HCEC 1CT (cell line): ENCODE data around the gene COQ8A.
"Not testable (repeated sequence)": the region's sequence is repeated elsewhere in the genome, so short reads cannot be mapped to it uniquely, and the experiment has no call there.

Source experiments
- DNase-seq: peaks from one replicate; pipeline ENCODE4 v3.0.0-alpha.2; 2017

COQ8A gene

DNA sequence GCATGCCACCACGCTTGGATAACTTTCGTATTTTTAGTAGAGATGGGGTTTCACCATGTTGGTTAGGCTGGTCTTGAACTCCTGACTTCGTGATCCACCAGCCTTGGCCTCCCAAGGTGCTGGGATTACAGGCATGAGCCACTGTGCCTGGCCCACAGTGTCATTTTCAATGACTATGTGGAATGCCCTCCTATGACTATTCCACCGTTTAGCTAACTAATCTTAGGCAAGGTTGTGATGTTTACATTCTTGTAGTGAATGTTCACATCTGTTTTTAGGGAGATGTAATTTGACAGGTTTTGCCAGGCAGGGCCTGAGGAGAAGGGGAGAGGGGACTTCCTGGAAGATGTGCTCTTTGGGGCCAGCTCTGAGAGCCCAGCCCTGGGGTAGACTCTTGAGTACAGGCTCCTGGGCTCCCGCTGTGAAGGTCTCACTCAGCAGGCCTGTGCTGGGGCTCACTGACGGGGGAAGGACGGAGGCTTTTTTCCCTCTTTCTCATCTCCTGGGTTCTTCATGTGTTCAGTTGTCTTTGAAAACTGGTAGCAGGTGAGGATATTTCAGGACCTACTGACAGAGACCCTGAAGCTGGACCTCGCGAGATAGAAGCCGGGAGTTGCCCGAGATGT, 13.2 kb downstream of the COQ8A start:
- peak; percentile 20 for DNase-seq

DNA sequence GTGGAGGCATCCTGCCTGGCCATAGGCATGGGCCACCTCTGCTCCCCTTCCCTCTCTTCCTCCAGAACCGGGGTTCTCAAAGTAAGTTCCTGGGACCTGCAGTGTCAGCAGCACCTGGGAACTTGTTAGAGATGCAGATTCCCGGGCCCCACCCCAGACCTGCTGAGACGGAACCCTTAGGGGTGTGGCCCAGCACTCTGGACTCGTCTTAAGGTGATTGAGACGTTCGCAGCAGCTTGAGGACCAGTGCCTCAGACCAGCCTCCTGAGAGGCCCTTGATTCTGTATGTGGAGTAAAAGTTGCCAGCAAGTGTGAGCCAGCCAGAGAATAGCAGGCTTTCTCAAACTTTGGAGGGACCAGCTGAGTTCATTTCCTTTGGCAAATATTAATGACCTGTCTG, 14.2 kb downstream of the COQ8A start:
- no peak for DNase-seq

DNA sequence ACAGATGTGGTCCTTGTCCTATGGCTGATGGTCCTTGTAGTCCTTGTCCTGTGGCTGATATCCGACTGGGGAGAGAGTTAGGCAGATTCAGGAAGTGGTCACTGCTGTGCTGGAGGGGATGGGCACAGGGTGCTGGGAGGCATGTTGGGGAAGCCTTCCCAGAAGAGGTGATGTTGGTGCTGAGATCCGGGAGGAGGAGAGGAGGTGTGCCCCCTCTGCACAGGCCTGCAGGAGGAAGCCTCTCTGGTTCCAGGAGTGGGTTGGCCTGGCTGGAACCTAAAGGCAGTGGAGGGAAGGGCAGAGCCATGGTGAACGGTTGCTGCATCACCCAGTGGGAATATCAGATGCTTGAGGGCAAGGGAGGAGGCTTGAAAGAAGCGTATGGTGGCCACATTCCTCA, 14.7 kb downstream of the COQ8A start:
- DNase-seq: no peak

DNA sequence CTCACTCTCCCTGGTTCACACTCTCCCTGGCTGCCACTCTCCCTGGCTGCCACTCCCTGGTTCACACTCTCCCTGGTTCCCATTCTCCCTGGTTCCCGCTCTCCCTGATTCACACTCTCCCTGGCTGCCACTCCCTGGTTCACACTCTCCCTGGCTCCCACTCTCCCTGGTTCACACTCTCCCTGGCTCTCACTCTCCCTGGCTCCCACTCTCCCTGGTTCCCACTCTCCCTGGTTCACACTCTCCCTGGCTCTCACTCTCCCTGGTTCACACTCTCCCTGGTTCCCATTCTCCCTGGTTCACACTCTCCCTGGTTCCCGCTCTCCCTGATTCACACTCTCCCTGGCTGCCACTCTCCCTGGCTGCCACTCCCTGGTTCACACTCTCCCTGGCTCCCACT, 15.8 kb downstream of the COQ8A start:
- DNase-seq: not testable (repeated sequence)

DNA sequence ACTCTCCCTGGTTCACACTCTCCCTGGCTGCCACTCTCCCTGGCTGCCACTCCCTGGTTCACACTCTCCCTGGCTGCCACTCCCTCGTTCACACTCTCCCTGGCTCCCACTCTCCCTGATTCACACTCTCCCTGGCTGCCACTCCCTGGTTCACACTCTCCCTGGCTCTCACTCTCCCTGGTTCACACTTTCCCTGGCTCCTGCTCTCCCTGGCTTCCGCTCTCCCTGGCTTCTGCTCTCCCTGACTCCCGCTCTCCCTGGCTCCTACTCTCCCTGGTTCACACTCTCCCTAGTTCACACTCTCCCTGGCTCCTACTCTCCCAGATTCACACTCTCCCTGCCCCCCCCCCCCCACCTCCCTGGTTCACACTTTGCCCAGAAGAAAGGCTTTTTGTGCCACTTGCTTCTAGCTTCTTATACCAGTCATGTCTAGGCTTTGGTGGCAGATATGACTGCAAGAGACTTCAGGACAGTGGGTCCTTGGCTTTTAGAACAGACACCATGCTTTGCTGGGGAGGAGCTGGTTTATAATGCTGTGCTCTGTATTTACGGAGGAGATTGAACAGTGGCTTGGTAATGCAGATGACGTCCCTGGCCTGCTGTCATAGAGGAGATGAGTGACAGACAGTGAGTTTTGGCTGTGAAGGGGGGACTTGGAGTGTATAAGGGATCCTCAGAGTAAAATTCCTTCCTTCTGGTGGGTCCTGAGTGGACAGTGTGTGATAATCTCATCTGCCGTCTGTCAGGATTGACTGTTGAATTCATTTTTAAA, 17.0 kb downstream of the COQ8A start:
- no peak for DNase-seq

DNA sequence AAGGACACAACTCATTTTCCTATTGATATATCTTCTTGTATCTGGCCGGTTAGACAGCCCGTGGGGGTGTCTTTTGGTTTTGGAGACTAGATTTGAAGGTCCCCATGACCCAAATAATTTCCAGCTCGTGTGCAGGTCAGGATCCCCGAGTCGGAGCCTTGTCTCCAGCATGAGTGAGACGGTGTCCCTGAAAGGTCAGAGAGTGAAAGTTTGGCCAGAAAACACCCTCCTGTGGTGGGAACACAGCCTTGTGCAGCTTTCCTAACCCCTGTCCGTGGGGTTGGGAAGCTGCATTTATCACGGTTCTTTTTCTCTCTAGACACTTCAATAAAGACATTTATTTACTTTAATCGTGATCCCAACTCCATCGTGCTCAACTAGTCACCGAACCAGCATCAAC, 17.6 kb downstream of the COQ8A start:
- DNase-seq: no peak

DNA sequence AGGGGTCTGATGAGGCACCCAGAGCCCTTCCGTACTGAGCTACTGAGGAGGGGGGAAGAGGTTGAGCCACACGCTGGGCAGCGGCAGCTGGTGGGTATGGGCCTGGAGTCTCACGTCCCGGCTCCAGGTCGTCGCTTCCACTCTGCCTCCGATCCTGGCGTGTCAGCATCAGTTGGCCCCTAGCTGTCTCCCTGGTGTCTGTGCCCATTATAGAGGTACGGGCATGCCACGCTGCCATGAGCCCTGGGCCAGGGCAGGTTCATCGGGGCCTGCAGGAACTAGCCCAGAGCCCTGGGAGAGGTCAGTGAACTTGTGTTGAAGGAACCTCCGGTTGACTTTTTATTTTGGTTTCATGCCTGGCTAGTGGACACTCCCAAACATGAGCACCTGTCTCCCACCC, 18.2 kb downstream of the COQ8A start:
- no peak for DNase-seq

DNA sequence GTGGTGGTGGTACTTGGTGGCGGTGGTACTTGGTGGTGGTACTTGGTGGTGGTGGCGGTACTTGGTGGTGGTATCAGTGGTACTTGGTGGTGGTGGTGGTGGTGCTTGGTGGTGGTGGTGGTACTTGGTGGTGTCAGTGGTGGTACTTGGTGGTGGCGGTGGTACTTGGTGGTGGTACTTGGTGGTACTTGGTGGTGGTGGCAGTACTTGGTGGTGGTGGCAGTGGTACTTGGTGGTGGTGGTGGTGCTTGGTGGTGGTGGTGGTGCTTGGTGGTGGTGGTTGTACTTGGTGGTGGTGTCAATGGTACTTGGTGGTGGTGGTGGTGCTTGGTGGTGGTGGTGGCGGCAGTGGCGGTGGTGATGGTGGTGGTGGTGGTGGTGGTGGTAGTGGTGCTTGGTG, 20.2 kb downstream of the COQ8A start:
- DNase-seq: no peak

DNA sequence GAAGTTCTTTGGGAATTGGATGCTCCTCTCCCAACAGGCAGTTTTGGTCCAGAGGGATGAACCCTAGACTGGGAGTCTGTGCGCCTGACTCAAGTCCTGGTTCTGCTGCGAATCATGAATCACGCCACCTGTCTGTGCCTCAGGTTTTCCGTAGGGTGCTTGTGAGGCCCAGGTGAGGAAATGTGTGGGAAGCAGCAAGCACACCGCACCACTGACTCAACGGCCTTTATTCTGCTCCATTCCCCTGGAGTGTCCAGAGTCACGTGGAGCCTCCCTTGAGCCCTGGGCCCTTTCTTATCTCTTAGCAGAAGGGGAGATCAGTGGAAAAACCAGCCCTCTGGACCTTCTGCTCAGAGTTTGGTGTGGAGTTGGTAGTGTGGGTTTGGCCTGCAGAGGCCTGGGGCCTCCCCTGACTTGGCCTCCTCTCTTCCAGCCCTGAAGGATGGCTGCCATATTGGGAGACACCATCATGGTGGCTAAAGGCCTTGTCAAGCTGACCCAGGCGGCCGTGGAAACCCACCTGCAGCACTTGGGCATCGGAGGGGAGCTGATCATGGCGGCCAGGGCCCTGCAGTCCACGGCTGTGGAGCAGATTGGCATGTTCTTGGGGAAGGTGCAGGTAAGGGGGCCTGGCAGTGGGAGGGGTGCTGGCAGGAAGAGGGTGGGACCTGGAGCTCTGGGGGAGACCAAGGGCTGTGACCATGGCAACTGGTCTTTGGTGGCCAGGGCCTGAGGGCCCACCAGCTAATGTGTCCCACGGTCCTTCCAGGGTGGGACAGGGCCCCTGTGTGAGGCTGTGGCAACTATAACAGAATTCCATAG, 21.1 kb downstream of the COQ8A start:
- DNase-seq: no peak

DNA sequence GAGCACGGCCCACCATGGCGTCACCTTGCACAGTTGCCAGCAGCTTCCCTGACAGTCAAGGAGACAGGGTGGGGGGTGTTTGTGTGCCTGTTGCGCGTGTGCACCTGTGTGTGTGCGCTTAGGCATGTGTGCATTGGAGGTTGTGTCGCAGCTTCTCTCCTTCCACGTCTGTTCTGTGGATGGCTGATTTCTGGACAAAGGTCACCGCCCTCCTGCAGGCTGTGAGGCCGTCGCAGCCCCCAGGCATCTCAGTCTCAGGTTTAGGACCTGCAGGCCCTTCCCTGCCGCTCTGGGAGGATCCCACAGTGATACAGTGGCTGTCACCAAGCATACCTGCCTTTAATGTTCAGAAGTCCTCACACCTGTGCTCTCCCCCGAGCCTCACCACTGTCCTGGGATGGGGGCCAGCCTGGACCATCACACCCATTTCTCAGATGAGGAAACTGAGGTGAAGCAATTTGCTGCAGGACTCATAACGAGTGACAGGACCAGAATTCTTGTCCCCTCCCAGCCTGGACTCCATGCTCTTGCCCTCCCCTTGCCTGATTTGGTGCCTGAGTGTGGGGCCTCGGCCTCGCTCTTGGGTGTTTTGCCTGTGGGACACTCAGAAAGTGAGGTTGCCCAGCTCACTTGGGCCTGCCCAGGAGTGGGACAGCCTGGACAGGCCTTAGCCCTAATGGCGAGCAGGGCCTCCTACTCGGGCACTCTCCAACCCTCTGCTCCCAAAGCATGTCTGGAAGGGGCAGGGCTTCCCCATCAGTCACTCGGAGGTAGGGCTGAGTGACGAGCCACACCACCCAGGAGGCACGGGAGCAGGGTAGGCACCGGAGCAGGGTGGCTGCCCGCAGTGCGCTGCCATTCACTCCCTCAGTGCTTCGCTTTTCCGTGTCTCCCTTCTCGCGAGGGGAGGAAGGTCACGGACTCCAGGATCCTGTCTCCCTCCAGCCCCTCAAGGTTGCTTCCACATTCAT, 22.6 kb downstream of the COQ8A start:
- no peak for DNase-seq

DNA sequence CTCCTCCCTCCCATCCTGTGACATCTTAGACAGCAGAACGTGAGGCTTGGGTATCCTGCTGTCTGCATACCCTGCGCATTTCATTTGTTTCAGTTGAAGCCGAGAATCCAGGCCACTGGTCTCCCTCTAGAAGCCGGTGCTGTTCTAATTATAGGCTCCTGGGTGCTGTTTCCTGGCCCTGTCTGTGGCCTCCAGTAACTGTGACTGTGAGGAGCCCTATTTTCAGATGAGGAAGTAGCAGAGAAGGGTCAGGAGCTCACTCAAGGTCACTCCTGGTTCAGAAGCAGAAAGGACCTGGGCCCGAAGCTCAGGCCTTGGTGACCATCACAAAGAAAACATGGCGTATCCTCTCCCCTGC, 24.0 kb downstream of the COQ8A start:
- no peak for DNase-seq

DNA sequence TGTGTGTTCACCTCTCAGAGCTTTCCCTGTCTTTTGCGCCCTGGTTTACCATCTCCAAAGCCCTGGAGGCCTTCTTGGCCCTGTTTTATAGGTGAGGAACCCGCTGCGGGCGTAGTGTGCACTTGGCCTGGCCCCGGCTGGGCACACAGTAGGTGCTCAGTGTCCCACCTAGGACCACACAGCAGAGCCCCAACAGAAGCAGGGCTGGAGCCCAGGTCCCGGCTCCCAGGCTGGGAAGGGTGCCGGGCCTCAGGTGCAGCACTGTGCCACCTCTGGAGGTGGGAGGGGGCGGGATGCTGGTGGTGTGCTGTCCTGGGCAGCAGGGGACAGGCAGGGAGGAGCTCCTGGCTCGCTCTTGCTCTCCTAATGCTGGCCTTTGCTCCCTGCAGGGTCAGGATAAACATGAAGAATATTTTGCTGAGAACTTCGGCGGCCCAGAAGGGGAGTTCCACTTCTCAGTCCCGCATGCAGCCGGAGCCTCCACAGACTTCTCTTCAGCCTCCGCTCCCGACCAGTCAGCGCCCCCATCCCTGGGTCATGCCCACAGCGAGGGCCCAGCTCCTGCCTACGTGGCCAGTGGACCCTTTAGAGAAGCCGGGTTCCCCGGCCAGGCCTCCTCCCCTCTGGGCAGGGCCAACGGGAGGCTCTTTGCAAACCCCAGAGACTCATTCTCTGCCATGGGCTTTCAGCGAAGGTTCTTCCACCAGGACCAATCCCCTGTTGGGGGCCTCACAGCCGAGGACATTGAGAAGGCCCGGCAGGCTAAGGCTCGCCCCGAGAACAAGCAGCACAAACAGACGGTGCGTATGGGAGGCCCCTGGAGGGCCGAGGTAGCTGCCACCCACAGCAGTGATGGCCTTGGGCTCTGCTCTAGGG, 24.8 kb downstream of the COQ8A start:
- no peak for DNase-seq

DNA sequence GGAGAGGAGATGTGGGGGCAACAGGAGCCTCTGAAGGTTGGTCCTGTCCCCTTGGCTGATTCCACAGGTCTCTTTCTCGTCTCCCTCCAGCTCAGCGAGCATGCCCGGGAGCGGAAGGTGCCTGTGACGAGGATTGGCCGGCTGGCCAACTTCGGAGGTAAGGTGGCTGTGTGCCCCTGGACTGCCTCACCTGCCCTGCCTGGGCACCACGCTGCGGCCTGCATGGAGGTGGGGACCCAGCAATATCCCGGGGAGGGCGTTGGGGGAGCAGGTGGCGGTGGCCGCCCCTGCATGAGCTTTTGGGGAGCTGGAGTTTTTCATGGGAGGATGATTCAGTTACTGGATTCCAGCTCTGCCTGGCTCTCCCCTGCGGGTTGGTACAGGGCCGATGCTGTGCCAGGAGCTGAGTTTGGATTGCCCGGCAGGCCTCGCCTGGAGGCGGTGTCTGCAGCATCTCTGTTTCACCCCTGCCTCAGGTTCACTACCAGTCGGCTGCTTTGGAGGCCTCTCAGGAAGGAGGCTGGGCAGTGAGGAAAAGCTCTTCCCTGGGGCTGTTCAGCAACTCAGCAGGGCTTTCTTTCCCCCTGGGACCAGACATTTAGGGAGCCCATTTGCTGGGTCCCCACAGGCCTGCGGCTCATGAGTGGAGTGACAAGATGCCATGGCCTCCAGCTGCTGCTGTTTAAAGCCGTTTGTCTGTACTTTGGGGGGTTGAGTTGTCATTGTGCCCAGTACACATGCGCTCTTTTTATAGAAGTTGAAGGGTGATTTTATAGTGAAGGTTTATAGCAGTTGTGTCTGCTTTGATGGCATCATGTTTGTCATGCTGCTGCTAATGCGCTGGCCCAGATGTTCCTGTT, 25.7 kb downstream of the COQ8A start:
- DNase-seq: no peak

DNA sequence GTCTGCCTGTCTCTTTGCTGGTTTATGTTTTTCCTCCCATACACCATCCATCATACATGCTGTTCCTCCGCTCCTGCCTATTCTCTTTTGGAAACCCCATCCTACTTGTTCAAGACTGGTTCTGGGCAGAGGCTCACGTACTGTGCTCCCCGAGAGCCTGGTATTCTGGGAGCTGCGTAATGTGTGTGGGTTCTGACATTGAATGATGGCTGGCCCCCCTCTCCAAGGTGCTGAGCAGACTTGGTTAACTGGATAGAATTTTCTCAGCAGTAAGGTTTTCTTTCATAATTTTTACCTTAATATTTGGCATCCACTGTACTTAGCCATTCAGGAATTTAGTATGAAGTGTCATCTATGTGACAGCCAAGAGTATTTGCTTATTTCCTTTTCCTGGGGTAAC, 26.6 kb downstream of the COQ8A start:
- DNase-seq: no peak

DNA sequence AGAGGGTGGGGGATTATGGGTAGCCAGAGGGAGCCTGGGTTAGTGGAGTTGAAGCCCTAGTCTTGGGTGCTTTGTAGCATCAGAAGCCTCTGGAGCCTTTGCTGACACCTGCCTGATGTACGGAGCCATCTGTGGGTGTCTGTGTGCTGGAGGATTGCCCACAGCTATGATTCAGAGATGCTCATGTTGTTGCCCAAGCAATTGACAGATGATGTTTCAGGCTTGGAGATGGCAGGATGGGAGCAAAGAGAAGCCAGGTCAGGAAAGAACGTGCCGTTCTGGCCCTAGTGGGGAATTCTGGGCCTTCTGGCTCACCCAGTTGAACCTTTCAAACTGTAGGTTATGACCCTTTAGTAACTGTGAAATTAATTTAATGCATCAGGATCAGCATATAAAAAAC, 27.6 kb downstream of the COQ8A start:
- peak; percentile 56 for DNase-seq

DNA sequence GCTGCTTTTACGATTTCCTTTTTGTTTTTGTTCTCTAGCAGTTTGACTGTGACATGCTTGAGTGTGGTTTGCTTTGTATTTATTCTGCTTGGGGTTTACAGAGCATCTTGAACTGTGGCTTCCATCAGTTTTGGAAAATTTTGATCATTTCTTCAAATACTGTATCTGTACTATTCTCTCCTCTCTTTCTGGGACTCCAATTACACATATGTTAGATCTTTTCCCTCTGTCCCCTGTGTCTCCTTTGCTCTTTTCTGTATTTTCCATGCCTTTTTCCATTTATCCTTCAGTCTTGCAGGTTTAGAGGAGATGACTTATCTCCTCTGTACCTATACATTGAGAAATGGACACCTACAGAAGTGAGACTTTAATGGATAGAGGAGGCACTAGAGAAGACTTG, 31.7 kb downstream of the COQ8A start:
- no peak for DNase-seq

DNA sequence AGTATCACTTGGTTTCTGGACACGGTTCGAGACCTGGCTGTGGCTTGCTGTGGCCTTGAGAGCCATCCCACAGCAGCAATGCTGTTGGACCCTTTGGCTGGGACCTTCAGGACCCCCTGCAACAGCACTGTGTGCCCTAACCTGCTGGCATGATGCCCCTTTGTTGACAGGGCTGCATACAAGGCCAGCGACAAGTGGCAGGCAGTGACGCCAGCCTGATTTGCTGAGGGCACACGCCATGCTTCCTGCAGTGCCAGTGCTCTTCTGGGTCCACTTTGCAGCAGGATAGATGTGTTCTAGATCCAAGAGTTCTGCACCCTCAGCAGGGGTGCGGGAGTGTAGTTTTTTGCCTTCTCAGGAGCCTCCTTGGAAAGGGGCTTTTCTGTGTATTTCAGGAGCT, 32.8 kb downstream of the COQ8A start:
- no peak for DNase-seq

DNA sequence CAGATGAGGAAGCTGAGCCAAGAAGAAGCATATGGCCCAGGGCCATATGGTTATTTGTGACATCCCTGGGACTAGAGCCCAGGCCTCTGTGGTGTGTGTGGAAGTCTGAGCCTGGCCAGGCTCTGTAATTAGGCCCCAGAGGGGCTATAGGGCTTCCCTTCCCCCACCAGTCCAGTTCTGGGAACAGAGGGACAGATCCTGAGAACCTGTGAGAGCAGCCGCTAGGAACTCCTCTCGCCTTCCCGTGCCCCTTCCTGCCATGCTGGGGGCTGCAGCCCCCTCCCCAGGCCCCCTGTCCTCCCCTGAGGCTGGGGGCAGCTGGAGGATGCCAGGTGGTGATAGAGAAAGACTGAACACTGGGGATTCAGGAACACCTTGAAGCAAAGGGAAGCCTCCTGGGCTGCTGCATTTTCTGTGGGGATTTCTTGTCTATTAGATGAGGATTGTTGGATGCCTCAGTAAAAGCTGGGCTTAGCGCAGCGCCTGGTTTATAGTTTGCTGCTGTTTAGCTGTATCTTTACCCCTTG, 33.3 kb downstream of the COQ8A start:
- DNase-seq: no peak

DNA sequence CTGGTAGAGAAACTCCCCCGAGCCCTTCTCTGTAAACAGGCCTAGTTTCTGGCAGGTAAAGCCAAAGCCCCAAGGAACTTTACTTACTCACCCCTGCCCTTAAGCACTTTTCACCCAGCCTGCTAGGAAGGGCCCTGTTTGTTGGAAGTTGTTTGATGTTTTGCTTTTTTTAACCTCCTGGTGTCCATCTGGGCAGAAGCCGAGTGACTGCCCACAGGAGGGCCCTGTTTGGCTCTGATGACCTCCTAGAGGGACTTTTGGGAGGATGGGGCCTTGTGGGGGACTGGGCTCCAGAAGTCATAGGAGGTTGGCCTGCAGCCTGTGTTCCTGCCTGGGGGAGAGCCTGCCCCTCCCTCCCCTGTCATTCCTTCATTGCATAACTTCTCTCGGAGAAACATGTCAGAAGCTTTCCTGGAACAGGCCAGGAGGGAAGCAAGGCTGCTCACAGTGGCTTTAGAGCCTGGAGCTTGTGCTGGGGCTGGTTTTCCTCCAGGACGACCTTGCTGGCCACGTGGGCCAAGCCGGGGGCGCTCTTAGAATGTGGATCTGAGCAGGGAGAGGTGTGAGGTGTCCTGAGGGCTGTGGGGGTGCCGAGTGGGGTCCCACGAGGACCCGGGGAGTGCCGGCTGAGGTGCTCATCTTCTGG, 33.9 kb downstream of the COQ8A start:
- DNase-seq: no peak
